Activated naive CD4-positive, alpha-beta T cell treated with anti-CD3 and anti-CD28 coated beads, Interleukin-2, amount 50 U/mL, for 24 hours (primary cell): ENCODE measurements around the gene MGA.

Source experiments
- H3K27ac Mint-ChIP-seq: one replicate; pipeline ENCODE4 v1.8.0; 2021; ENCODE audit warnings: mild to moderate bottlenecking, mixed read lengths
- H3K27me3 Mint-ChIP-seq: one replicate; pipeline ENCODE4 v1.8.0; 2021; ENCODE audit warnings: mixed read lengths
- H3K36me3 Mint-ChIP-seq: one replicate; pipeline ENCODE4 v1.8.0; 2021; ENCODE audit warnings: mixed read lengths
- H3K4me1 Mint-ChIP-seq: one replicate; pipeline ENCODE4 v1.8.0; 2021; ENCODE audit warnings: mixed read lengths
- H3K4me3 Mint-ChIP-seq: one replicate; pipeline ENCODE4 v1.8.0; 2021; ENCODE audit warnings: mild to moderate bottlenecking, mixed read lengths
- H3K9me3 Mint-ChIP-seq: one replicate; pipeline ENCODE4 v1.8.0; 2021; ENCODE audit warnings: mixed read lengths

The MGA gene

DNA sequence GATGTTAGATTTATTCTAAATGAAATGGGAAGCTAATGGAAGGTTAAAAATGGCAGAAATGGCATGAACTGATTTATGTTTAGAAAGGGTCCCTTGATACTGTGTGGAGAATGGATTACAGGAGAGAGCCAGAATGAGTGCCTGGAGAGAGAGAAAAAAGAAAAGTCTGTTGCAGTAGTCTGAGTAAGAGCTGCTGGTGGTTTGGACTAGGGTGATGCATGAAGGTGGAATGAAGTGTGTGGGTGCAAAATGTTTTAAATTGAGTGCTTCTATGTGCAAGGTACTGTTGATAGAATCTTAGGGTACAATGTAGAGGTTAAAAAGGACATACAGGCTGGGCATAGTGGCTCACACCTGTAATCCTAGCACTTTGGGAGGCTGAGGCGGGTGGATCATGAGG lies 11.4 kb upstream of the MGA start:
- peaks cover under 1% of the 10 kb centered on the region for H3K4me1 Mint-ChIP-seq
- no peaks in the 10 kb centered on the region for H3K27me3 Mint-ChIP-seq
- no peak overlapping the region for H3K27ac Mint-ChIP-seq
- no peak overlapping the region for H3K4me3 Mint-ChIP-seq
- H3K36me3 Mint-ChIP-seq, result no peaks in the 10 kb centered on the region
- no peaks in the 10 kb centered on the region for H3K9me3 Mint-ChIP-seq

DNA sequence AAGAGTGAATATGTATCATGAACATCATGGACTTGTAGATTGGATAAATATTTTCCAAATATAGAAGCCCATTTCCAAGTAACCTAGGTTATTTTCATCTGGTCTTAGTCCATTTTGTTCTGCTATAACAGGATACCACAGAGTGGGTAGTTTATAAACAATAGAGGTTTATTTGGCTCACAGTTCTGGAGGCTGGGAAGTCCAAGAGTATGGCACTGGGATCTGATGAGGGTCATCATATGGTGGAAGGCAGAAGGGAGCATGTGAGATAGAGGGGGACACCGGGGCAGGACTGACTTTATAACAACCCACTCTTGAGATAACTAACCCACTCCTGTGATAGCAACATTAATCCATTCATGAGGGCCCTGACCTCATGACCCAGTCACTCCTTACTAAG lies 9.4 kb upstream of the MGA start:
- no peaks in the 10 kb centered on the region for H3K36me3 Mint-ChIP-seq
- H3K9me3 Mint-ChIP-seq, result no peaks in the 10 kb centered on the region
- peaks cover 3% of the 10 kb centered on the region for H3K4me1 Mint-ChIP-seq
- H3K27me3 Mint-ChIP-seq, result no peaks in the 10 kb centered on the region
- H3K27ac Mint-ChIP-seq, result no peak overlapping the region
- no peak overlapping the region for H3K4me3 Mint-ChIP-seq

DNA sequence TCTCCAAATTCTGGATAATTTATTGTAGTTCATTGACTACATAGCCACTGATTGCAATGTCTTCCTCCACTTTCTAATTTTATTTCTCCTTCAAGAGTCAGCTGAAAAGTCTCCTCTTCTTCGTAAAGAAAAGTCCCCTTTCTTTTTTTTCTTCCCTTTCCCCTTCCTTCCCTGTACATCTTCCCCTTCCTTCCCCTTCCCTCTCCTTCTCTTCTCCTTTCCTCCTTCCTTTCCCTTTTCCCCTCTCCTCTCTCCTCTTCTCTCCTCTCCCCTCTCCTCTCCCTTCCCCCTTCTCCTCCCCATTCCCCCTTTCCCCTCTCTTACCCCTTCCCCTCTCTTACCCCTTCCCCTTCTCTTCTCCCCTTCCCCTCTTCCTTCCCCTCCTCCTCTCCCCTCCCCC lies 8.8 kb upstream of the MGA start:
- H3K9me3 Mint-ChIP-seq, result no peaks in the 10 kb centered on the region
- H3K4me3 Mint-ChIP-seq, result no peak overlapping the region
- H3K4me1 Mint-ChIP-seq, result peaks cover 3% of the 10 kb centered on the region
- H3K36me3 Mint-ChIP-seq, result no peaks in the 10 kb centered on the region
- H3K27me3 Mint-ChIP-seq, result no peaks in the 10 kb centered on the region
- no peak overlapping the region for H3K27ac Mint-ChIP-seq

DNA sequence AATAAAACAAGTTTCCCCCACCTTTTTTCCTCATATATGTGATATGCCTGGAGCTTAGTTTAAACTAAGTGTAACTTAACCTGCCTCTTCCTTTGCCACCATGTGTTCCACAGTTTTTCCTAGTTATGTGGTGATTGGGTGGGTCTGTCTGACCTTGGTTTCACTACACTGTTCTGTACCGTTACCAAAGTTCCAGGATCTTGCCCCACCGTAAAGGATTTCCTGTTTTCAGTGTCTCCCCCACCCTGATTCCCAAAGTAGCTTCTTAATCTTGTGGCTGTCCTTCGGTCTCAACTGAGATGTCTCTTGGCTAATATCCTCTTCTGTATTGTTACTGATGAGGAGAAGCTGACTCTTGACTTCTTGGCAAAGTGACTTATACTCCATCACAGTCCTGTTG lies 6.4 kb upstream of the MGA start:
- H3K4me3 Mint-ChIP-seq, result no peak overlapping the region
- H3K36me3 Mint-ChIP-seq, result no peaks in the 10 kb centered on the region
- no peaks in the 10 kb centered on the region for H3K27me3 Mint-ChIP-seq
- peaks cover 3% of the 10 kb centered on the region for H3K4me1 Mint-ChIP-seq
- no peaks in the 10 kb centered on the region for H3K9me3 Mint-ChIP-seq
- no peak overlapping the region for H3K27ac Mint-ChIP-seq

DNA sequence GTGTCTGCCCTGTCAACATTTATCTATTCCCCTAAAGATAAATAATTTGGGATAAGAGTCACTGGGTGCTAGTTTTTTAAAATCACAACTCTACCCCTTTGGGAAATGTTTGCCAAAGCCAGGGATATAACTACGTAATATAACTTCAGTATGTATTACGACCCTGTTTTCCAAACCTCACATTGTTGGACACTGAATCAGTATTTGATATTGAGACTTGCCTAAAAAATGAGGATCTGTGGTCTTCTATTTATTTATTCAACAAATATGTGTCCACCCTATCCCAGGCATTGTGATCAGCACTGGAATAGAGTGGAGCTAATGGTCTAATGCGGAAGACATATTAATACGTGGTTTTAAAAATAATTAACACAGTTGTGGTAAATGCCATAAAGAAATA lies 4.5 kb upstream of the MGA start:
- no peak overlapping the region for H3K4me3 Mint-ChIP-seq
- no peaks in the 10 kb centered on the region for H3K27me3 Mint-ChIP-seq
- H3K9me3 Mint-ChIP-seq, result no peaks in the 10 kb centered on the region
- H3K27ac Mint-ChIP-seq, result no peak overlapping the region
- peaks cover 11% of the 10 kb centered on the region for H3K4me1 Mint-ChIP-seq
- H3K36me3 Mint-ChIP-seq, result no peaks in the 10 kb centered on the region

DNA sequence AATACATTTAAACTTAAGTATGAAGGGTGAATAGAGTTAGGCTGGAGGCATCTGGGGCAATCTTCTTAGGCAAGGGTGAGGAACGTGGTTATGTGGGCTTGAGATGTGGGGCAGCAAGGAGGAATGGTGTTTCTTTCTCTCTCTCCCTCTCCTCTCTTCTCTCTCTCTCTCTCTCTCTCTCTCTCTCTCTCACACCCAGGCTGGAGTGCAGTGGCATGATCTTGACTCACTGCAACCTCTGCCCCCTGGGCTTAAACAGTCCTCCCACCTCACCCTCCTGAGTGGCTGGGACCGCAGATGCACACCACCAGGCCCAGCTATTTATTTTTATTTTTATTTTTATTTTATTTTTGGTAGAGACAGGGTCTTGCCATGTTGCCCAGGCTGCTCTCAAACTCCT lies 4.0 kb upstream of the MGA start:
- Mint-ChIP-seq H3K4me3 (no peak overlapping the region), H3K27me3 (no peaks in the 10 kb centered on the region), H3K4me1 (peaks cover 15% of the 10 kb centered on the region), H3K36me3 (no peaks in the 10 kb centered on the region), H3K27ac (no peak overlapping the region), H3K9me3 (no peaks in the 10 kb centered on the region)

DNA sequence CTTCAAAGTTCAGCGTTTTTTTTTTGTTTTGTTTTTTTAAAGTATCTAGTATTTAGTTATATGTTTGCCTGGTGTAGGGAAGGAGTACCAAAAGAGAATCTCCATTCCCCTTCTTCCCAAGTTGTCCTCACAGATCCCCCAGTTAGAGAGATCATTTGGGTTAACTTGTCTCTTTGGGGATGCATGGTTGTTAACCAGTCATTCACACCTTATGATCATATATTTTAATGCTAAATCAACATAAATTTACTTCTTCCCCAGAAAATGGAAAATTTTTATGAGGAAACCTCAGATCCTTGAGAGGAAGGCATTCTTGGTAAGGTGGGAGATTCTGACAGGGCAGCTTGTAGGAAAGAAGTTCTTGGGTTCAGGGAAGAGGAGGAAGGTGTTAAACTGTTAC lies 1.5 kb upstream of the MGA start:
- Mint-ChIP-seq H3K4me3 (peak overlapping the region; percentile 19), H3K36me3 (no peaks in the 10 kb centered on the region), H3K27me3 (no peaks in the 10 kb centered on the region), H3K4me1 (peaks cover 39% of the 10 kb centered on the region), H3K9me3 (no peaks in the 10 kb centered on the region), H3K27ac (no peak overlapping the region)

DNA sequence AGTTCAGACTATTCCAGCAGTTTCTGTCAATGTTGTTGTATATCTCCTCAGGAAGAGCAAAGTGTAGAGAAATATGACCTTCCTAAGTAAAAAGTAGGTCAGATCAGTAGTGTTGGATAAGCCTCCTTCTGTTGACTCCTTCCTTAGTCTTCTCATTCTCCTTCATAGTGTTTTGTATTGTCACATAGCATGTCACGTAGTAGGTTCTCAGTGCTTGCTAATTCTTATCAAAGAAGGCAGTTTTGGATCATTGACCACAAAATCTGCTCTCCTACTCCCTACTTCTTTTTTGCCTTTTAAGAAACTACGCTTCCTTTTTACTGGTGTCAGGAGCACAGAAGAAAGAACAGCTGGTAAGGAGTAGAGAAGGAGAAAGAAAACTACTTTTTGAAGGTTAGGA lies 1.0 kb upstream of the MGA start:
- H3K36me3 Mint-ChIP-seq, result no peaks in the 10 kb centered on the region
- peak overlapping the region; percentile 19 for H3K4me3 Mint-ChIP-seq
- no peak overlapping the region for H3K27ac Mint-ChIP-seq
- H3K9me3 Mint-ChIP-seq, result no peaks in the 10 kb centered on the region
- H3K4me1 Mint-ChIP-seq, result peaks cover 41% of the 10 kb centered on the region
- no peaks in the 10 kb centered on the region for H3K27me3 Mint-ChIP-seq

DNA sequence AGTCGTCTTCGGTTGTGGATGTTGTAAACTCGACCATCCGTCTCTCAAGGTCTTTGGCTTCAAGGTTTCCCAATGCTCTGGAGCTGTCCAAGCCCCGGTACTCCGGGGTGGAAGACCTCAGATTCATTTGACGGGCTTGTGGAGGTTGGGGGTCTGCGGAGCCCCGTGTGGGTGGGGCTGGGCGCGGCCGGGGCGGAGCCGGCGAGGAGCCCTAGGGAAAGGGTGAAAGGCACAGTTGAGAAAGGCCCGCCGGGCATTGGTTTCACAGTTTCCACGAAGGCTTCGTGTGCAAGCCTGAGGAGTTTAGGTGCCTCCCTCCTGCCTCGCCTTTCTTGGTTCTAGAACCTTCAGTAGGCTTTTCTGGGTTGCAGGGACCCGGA lies 360 bp upstream of the MGA start:
- H3K4me3 Mint-ChIP-seq, result peak overlapping the region; percentile 91
- peak overlapping the region; percentile 88 for H3K27ac Mint-ChIP-seq
- no peaks in the 10 kb centered on the region for H3K27me3 Mint-ChIP-seq
- H3K36me3 Mint-ChIP-seq, result no peaks in the 10 kb centered on the region
- H3K9me3 Mint-ChIP-seq, result no peaks in the 10 kb centered on the region
- peaks cover 48% of the 10 kb centered on the region for H3K4me1 Mint-ChIP-seq

DNA sequence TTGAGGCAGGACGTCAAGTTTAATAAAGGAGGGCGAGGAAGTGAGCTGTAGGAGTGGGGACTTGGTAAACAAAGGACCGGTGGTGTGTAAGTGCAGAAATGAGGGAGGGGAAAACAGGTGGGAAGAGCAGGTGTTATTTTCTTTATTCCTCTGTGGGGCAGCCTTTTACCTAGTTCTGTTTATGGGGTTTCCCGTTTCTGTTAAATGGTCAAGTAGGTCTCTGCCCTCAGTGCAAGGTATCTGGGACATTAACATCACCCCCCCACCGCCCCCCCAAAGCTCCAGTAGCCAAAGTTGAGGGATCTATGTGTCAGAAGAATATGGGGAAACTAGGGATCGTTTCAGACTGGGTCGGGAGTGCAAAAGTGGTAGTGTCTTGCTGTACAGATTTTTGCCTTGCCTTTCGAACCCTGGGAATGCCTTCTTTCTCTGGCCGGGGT lies 893 bp downstream of the MGA start:
- Mint-ChIP-seq H3K4me3 (peak overlapping the region; percentile 91), H3K4me1 (peaks cover 52% of the 10 kb centered on the region), H3K36me3 (no peaks in the 10 kb centered on the region), H3K9me3 (no peaks in the 10 kb centered on the region), H3K27ac (peak overlapping the region; percentile 88), H3K27me3 (no peaks in the 10 kb centered on the region)

DNA sequence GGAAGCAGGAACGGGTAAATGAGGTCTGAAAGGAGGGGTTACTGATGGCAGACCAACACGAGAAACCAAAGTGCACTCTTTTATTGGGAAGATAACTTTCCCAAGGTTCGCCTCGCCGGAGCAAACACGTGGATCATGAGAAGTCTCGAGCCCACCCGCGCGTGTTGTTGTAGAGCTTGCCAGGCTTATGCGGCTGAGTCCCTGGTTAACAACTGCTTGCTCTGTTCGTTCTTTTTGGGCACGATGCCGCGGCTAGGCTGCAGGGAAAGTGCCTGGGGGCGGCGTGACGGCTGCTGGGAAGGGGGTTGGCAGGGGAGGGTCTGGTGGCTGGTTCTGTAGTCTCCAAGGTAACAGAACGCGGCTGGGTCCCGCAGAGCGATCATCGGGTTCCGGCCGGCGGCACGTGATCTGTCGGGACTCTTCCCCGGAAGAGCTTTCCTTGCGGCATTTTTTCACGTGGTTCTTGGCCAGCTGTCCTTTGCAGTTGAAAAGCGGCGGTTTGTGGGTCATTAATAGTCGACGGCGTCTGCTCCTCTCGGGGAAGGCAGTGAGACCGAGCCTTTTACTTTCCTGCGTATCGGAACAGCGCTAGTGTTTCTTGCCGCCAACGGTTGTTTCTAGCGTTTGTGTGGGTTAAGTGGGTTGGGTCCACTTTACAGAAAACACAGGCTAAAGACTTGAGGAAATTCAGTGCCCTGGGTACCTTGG lies 1.5 kb downstream of the MGA start:
- no peaks in the 10 kb centered on the region for H3K9me3 Mint-ChIP-seq
- peaks cover 58% of the 10 kb centered on the region for H3K4me1 Mint-ChIP-seq
- H3K36me3 Mint-ChIP-seq, result no peaks in the 10 kb centered on the region
- H3K4me3 Mint-ChIP-seq, result peak overlapping the region; percentile 91
- no peaks in the 10 kb centered on the region for H3K27me3 Mint-ChIP-seq
- H3K27ac Mint-ChIP-seq, result peak overlapping the region; percentile 88

DNA sequence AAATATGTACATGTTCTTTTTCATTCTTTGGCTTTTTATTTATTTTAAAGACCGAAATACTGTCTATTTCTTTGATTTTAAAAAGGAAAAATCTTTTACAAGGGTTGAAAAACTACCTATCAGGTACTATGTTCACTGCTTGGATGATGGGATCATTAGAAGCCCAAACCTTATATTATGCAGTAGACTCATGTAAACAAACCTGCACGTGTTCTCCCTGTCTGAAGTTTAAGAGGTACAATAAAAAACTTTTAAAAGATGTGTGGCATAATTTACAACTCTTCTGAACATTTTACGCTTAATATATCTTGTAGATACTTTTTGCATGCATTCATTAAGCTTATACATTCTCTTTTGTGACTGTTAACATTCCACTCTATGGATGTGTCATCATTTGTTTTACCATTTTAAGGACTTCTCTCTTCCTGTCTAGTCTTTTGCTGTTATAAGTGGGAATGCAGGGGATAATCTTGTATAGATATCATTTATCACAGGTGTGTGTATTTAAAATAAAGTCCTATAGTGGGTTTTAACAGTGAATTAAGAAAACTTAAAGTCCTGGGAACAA lies 6.2 kb downstream of the MGA start:
- H3K27me3 Mint-ChIP-seq, result no peaks in the 10 kb centered on the region
- no peak overlapping the region for H3K4me3 Mint-ChIP-seq
- no peaks in the 10 kb centered on the region for H3K9me3 Mint-ChIP-seq
- peak overlapping the region; percentile 42 for H3K27ac Mint-ChIP-seq
- H3K4me1 Mint-ChIP-seq, result peaks cover 74% of the 10 kb centered on the region
- peaks cover 15% of the 10 kb centered on the region for H3K36me3 Mint-ChIP-seq

DNA sequence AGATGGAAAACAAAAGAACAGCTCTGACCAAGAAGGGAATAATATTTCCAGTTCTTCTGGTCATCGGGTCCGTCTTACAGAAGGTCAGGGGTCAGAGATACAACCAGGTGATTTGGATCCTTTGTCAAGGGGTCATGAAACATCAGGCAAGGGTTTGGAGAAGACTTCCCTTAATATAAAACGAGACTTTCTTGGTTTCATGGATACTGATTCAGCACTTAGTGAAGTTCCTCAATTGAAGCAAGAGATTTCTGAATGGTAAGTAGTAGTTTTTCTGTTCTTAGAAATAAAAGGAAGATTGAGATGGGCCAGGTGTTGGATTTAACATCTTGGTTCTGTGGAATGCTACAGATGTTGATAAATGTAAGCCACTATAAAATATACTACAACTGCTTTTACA lies 9.5 kb downstream of the MGA start:
- peaks cover 18% of the 10 kb centered on the region for H3K36me3 Mint-ChIP-seq
- H3K4me3 Mint-ChIP-seq, result no peak overlapping the region
- H3K4me1 Mint-ChIP-seq, result peaks cover 67% of the 10 kb centered on the region
- no peak overlapping the region for H3K27ac Mint-ChIP-seq
- H3K27me3 Mint-ChIP-seq, result no peaks in the 10 kb centered on the region
- H3K9me3 Mint-ChIP-seq, result no peaks in the 10 kb centered on the region

DNA sequence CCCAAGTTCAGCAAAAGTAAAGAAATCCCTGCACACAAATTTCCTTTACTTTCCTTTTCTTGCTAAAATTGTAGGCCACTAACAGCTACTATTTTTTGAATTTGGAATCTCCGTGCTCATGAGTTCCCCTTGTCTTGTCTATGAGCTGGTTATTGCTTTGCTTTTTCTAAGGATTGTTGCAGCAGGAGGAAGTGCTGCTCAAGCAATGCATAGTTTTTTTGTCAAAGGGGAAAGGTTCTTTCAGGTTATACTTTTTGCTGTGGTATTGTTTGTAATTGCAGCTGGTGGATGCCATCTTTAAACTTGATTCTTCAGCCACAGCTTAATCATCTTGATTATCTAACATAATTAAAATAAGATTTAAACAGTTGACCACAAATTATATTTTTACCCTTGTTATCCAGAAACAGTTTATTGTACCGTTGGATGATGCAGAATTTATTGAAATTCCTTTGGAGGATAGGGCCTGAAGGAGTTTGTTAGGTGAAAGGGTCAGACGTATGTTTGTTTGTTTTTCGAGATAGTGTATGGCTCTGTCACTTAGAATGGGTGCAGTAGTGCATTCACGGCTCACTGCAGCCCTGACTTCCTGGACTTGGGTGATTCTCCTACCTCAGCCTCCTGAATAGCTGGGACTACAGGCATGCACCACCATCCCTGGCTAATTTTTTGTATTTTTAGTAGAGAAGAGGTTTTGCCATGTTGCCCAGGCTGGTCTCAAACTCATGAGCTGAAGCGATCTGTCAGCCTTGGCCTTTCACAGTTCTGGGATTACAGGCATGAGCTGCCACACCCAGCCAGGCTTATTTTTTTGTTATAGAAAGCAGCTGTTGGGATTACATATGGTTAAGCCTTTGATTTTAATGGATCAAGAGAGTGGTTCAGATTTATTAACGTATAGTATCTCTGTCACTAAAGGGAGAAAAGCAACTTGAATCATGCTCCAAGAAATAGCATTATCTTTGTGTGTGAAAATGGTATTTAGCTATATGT lies 11.7 kb downstream of the MGA start:
- H3K4me1 Mint-ChIP-seq, result peaks cover 72% of the 10 kb centered on the region
- H3K36me3 Mint-ChIP-seq, result peaks cover 20% of the 10 kb centered on the region
- H3K27me3 Mint-ChIP-seq, result no peaks in the 10 kb centered on the region
- H3K27ac Mint-ChIP-seq, result no peak overlapping the region
- no peaks in the 10 kb centered on the region for H3K9me3 Mint-ChIP-seq
- H3K4me3 Mint-ChIP-seq, result peak overlapping the region; percentile 58

DNA sequence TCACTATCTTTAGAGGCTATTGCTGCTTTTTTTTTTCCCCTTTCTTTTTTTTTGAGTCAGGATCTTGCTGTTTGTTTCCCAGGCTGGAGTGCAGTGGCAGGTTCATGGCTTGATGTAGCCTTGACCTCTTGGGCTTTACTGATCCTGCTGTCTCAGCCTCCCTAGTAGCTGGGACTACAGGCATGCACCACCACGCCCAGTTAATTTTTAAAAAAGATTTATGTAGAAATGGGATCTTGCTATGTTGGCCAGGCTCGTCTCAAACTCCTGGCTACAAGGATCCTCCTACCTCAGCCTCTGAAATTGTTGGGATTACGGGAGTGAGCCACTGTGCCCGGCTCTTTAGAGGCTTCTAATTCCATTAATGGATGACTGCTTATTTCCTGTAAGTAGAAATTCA lies 15.1 kb downstream of the MGA start:
- Mint-ChIP-seq H3K4me3 (no peak overlapping the region), H3K27ac (no peak overlapping the region), H3K9me3 (no peaks in the 10 kb centered on the region), H3K27me3 (no peaks in the 10 kb centered on the region), H3K4me1 (peaks cover 81% of the 10 kb centered on the region), H3K36me3 (peaks cover 16% of the 10 kb centered on the region)

DNA sequence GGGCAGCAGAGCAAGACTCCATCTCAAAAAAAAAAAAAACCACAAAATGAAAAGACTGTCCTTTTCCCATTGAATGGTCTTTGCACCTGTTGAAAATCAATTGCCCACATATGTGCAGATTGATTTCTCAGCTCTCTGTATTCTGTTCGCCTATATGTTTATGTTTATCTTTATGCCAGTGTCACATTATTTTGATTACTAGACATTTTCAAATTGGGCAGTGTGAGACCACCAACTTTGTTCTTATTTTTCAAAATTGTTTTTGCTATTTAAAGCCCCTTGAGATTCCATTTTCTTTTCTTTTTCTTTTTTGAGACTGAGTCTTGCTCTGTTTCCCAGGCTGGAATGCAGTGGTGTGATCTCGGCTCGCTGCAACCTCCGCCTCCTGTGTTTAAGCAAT lies 18.5 kb downstream of the MGA start:
- Mint-ChIP-seq H3K4me1 (peaks cover 75% of the 10 kb centered on the region), H3K9me3 (no peaks in the 10 kb centered on the region), H3K4me3 (no peak overlapping the region), H3K36me3 (peaks cover 16% of the 10 kb centered on the region), H3K27ac (no peak overlapping the region), H3K27me3 (no peaks in the 10 kb centered on the region)
